Measurements from ENCODE around the gene ABO.

DNA sequence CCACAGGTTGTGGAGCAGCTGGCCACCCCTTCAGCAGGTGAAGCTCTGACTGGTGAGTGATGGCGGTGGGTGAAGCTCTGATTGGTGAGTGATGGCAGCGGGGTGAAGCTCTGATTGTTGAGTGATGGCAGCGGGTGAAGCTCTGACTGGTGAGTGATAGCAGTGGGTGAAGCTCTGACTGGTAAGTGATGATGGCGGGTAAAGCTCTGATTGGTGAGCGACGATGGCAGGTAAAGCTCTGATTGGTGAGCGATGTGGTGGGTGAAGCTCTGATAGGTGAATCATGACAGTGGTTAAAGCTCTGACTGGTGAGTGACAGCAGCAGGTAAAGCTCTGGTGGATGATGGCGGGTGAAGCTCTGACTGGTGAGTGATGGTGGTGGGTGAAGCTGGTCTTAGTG is 9.4 kb upstream of the ABO start:
- no peak for TF ChIP-seq CTCF (conservative IDR thresholded peaks at IDR 0.05; ENCODE audit: low read length)
- TF ChIP-seq EZH2phosphoT487 (IDR thresholded peaks at IDR 0.05; ENCODE audit: borderline replicate concordance) = no peak

Measured in Loucy (cell line).